Thyroid gland (tissue), 4 donors: Measurements from ENCODE around the gene DLK2.

Experiments used
- CTCF ChIP-seq, 6 experiments: fragments of 200-600 bp in 3 of 6; fragments of 450-650 bp in 3 of 6; sonication (generic) in 3 of 6; IDR thresholded peaks; one replicate each; pipeline ENCODE4 v1.5.1; 2016 to 2019; ENCODE audit warnings: antibody characterized with exemption in 6 of 6, mild to moderate bottlenecking in 2 of 6, inconsistent platforms in 1 of 6, moderate library complexity in 1 of 6
- POLR2A ChIP-seq, 2 donors: fragments of 450-650 bp; IDR thresholded peaks; one replicate each; pipeline ENCODE4 v1.6.1; 2017; ENCODE audit warnings: antibody characterized with exemption in 2 of 2, mild to moderate bottlenecking in 2 of 2, moderate library complexity in 1 of 2

- TF ChIP-seq CTCF (IDR thresholded peaks at IDR 0.05) (no peak), POLR2A (IDR thresholded peaks at IDR 0.05) (no peak)
Measured at GRCh38 chr6:43452896-43453295, 2.5 kb downstream of the DLK2 start.
